Stimulated activated CD4-positive, alpha-beta T cell treated with anti-CD3 and anti-CD28 coated beads, Interleukin-1b, Interleukin-23, amount 100 ng/mL, for 1 hour (primary cell): ENCODE measurements around the gene BACE2.
"Not testable (repeated sequence)": the region's sequence is repeated elsewhere in the genome, so short reads cannot be mapped to it uniquely, and the experiment has no call there.

ENCODE experiments used
- DNase-seq, 2 donors: peaks; one replicate each; pipeline ENCODE4 v3.0.0-alpha.2; 2020; ENCODE audit warnings: low read depth in 2 of 2

BACE2 gene

GRCh38 chr21:41215856-41216408, 48.0 kb downstream of the BACE2 start:
- no peak for DNase-seq

GRCh38 chr21:41216486-41216885, 48.5 kb downstream of the BACE2 start:
- DNase-seq: no peak

GRCh38 chr21:41217671-41218385, 49.9 kb downstream of the BACE2 start:
- no peak for DNase-seq

DNA sequence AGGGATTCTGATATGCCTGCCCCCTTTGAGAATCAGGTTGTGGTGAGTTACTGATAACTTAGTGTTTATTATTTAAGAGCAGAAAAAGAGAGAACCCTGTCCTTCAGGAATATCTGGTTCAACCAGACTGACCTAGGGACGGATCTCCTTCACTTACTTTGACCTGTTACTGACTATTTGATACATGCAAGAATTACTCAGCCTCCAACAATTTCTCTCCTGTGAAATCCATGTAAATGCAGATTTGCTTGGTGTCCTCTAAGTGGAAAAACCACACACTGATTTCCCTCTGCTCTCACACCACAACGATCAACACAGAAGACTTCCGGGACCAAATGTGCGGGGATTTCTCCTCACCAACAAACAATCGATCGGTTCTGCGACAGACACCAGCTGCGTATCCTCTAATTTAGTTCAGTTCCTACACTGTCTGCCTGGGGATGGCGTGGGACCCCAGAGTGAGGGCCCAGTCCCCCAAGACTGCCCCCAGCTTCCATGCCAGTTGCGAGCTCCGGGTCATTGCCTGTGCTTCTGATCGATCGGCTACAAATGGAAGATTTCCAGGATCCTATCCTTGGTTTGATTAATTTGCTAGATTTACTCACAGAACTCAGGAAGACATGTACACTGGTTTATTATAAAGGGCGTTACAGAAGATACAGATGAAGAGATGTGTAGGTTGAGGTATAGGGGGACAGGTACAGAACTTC, 51.7 kb downstream of the BACE2 start:
- no peak for DNase-seq

- DNase-seq: no peak
Measured at GRCh38 chr21:41220208-41220733, 52.3 kb downstream of the BACE2 start.

- DNase-seq: no peak
Measured at GRCh38 chr21:41222247-41223068, 54.5 kb downstream of the BACE2 start.

DNA sequence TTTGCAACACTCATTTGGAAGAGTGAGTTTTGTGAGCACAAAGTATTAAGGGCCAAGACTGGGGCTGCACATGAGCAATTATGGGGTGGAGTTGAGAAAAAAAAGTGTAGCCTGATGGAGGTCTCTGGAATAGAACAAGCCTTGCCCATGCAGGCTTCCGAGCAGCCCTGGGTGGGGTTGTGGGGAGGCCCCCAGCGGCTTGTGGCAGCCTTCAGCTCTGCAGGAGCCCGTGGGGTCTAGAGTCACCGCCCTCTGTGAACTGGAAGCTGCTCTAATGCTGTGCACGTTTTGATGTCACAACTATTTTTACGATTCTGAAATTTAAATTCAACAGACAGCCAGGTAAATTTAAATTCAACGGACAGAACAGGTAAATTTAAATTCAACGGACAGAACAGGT, 58.9 kb downstream of the BACE2 start:
- no peak for DNase-seq

GRCh38 chr21:41227357-41228005, 59.5 kb downstream of the BACE2 start:
- DNase-seq: no peak

- DNase-seq: no peak
Measured at GRCh38 chr21:41228006-41228370, 60.0 kb downstream of the BACE2 start.

- no peak for DNase-seq
Measured at GRCh38 chr21:41228492-41228891, 60.5 kb downstream of the BACE2 start.

DNA sequence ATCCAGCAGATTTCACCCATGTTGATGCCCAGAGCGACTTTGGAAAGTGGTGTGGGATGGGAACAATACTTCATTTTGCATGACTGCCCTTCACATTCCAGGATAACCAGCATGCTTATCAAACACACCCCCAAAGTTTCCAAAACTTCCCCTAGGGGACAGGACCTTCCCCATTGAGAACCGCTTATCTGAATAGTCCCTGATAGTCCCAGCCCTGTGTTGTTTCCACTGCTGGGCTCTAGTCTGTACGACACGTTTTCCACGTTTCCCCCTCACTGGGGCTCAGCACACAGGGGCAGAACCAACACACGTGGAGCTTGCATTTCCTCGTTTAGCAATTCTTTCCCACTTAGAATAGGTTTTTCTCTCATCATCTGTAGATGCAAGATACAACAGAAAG, 61.0 kb downstream of the BACE2 start:
- DNase-seq: no peak

DNA sequence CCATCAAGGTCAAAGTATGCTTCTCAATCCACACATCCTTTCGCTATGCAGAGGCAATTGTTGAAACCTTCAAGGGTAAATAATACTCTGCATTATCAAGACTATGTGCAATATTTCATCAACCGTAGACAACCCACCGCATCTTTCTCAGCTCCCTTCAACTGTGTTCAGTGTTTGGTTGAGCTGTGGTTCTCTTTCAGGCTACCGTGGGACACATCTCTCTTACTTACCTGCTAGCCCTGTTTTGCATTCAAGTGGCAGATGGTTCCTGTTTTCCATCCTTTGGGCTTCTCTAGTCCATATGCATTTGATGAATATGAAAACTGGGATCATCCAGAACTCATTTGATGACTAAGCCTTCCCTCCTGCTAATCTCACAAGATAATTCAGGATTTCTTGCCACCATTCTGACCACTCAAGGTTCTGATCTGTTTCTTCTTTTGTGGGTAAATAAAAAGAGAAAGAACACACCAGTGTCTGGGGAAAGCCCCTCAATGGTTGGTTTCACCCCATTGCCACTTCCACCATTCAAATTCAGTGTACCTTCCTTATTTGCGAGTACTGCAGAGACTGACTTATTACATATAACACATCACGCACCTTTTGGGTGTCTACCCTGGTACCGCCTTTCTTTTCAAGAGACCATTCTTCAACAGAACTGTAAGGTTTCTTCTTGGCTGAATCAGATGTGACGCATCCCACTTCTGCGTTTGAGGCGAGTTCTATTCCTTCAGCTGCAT, 61.7 kb downstream of the BACE2 start:
- DNase-seq: no peak

DNA sequence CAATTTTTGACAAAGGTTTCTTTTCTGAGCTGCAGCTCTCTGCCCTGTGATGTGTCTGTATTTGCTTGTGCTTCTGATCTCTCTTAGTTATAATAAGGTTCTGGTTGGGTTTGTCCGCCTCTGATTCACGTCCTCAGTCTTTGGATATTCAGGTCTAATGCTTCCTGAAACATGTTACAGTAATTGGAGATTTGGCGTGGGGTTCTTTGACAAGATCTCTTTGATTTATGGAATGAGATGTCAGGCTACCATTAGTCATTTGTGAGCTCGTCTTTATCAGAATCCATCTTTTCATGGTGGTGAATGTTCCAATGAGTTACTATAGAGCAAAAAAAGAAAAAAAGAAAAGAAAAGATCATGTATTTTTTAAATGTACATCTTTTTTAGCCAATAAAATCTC, 62.5 kb downstream of the BACE2 start:
- DNase-seq: no peak

- no peak for DNase-seq
Measured at GRCh38 chr21:41231060-41231459, 63.1 kb downstream of the BACE2 start.

DNA sequence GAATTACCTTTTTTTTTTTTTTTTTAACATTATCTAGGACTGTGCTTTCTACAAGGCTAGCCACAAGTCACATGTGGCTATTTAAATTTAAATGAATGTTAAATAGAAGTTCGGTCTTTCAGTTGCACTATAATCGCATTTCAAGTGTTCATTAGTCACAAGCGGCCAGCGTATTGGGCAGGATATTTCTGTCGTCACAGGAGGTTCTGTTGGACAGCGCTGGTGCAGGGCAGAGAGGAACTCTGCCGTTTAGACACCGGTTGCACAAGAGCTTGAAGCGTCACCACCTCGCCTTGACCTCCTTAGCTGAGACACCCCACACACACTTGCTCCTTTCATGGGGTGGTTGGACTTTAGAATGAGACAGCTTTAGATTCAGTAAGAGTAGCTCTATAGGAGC, 64.1 kb downstream of the BACE2 start:
- no peak for DNase-seq

DNA sequence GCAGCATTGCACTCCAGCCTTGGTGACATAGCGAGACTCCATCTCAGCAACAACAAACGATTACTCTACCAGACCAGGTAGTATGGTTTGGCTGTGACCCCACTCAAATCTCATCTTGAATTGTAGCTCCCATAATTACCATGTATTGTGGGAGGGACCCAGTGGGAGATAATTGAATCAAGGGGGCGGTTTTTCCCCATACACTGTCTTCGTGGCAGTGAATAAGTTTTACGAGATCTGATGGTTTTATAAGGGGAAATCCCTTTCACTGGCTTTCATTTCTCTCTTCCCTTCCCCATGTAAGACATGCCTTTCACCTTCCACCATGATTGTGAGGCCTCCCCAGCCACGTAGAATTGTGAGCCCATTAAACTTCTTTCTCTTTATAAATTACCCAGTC, 66.0 kb downstream of the BACE2 start:
- no peak for DNase-seq

DNA sequence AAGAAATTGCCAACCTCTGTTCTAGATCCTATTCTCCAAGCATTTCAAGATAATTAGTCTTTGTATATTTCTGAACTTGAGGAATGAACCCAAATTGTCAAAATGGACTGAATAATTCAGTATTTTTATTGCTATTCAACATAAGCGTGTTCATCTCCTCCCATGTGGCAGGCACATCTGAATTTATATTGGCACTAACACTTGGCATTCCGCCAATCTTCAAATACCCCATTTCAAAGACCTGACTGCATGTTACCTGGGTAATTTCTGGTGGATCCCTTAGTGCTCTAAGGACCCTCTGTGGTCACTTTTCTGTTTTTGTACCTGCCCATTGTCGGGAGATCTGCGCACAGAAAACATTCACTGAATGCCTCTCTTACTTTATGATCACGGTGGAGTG, 66.6 kb downstream of the BACE2 start:
- no peak for DNase-seq

GRCh38 chr21:41235201-41235600, 67.2 kb downstream of the BACE2 start:
- no peak for DNase-seq

DNA sequence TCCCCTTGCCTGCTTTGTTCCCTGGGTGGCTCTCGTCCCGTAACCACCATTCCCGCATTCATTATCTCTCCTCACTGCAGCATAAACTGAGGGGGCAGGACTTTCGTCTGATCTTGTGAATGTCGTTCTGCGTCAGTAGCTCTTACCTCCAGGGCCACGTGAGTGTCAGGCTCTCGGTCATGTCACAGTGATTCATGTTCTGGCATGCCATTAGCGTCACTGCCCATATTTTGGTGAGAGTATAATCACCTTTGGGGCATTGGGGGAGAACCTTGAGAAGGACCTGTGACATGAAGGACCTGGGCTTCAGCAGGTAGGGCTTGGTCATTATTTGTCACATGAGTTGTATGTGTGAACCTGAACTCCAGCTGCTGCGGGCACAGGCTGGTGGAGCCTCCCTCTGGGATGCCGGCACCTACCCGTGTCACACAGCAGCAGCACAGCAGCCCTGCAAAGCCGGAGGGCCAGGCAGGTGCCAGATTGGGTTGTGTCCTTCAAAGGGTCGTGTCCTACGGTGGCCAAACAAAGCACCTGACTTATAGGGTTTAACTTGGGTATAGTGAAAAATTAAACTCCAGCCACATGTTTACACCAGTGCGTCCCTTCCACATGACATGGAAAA, 68.5 kb downstream of the BACE2 start:
- DNase-seq: no peak

- DNase-seq: not testable (repeated sequence)
Measured at GRCh38 chr21:41238081-41238796, 70.3 kb downstream of the BACE2 start.
